H1 (cell line): ENCODE measurements around the gene HS1BP3. TPM values are rescaled to one million over a fixed set of nuclear protein-coding genes. Genes with fewer than 3 reads are reported as not detected.

Experiments
- CTCF ChIA-PET: fragments of 300-600 bp; sonication (Branson Sonifier 250); formaldehyde crosslinking; loops from one replicate; lab custom pipeline; 2021; ENCODE audit not compliant: partially characterized antibody; lab: Charles Lee
- POLR2A ChIA-PET: fragments of 300-600 bp; sonication (Branson Sonifier 250); formaldehyde crosslinking; loops from one replicate; lab custom pipeline; 2021; ENCODE audit warnings: inconsistent platforms; ENCODE audit not compliant: partially characterized antibody; lab: Charles Lee
- DNase-seq, 2 experiments: peaks; one replicate each; pipeline versions ENCODE4 v3.0.0 to v3.0.0-alpha.2; 2010 to 2022; ENCODE audit warnings: low spot score in 2 of 2, low read depth in 1 of 2, mixed read lengths in 1 of 2
- FAIRE-seq: peaks from 2 replicates; lab custom pipeline; 2011; peaks lifted over from hg19 to GRCh38; lab: Jason Lieb, UNC
- H2AFZ ChIP-seq: 2 replicates; pipeline ENCODE4 v1.8.1; 2012; ENCODE audit warnings: low read length, inconsistent platforms
- H2AK5ac ChIP-seq: 2 replicates; pipeline ENCODE4 v1.6.1; 2013; ENCODE audit warnings: low read depth, low read length
- H2BK120ac ChIP-seq: replicated peaks from 2 replicates; pipeline ENCODE3; 2013; ENCODE audit warnings: low read depth, low read length, inconsistent platforms
- H2BK12ac ChIP-seq: 2 replicates; pipeline ENCODE4 v1.6.1; 2013; ENCODE audit warnings: low read depth, low read length
- H2BK15ac ChIP-seq: 2 replicates; pipeline ENCODE4 v1.6.1; 2013; ENCODE audit warnings: low read length
- H2BK20ac ChIP-seq: 2 replicates; pipeline ENCODE4 v1.6.1; 2013; ENCODE audit warnings: low read length
- H2BK5ac ChIP-seq: 2 replicates; pipeline ENCODE4 v1.6.1; 2013; ENCODE audit warnings: low read depth, low read length
- H3K14ac ChIP-seq: 2 replicates; pipeline ENCODE4 v1.6.1; 2013; ENCODE audit warnings: inconsistent platforms; ENCODE audit not compliant: insufficient read length
- H3K18ac ChIP-seq: 2 replicates; pipeline ENCODE4 v1.6.1; 2013; ENCODE audit warnings: low read length; ENCODE audit errors: extremely low read depth
- H3K23ac ChIP-seq: 2 replicates; pipeline ENCODE4 v1.6.1; 2013; ENCODE audit warnings: inconsistent platforms; ENCODE audit not compliant: insufficient read length
- H3K23me2 ChIP-seq: 2 replicates; pipeline ENCODE4 v1.6.1; 2013; ENCODE audit warnings: low read depth, low read length
- H3K27ac ChIP-seq: 2 replicates; pipeline ENCODE4 v1.6.1; 2011; ENCODE audit warnings: low read depth, low read length, inconsistent platforms
- H3K27me3 ChIP-seq, 4 experiments: replicated peaks in 1 of 4; 1 replicate in 1 of 4; 2 replicates in 3 of 4; pipeline versions ENCODE4 v1.6.1 to v1.8.1; 2011 to 2013; ENCODE audit warnings: low read length in 3 of 4, mild to moderate bottlenecking in 3 of 4, inconsistent platforms in 2 of 4, mixed read lengths in 2 of 4, moderate library complexity in 1 of 4; ENCODE audit not compliant: control insufficient read depth in 3 of 4, insufficient read depth in 3 of 4; ENCODE audit errors: extremely low read depth in 1 of 4
- H3K36me3 ChIP-seq, 4 experiments: 2 replicates each; pipeline versions ENCODE4 v1.6.1 to v1.8.1; 2011 to 2013; ENCODE audit warnings: mild to moderate bottlenecking in 4 of 4, low read length in 3 of 4, moderate library complexity in 2 of 4, control low read depth in 1 of 4, inconsistent platforms in 1 of 4; ENCODE audit not compliant: insufficient read depth in 4 of 4, control insufficient read depth in 2 of 4
- H3K4ac ChIP-seq: replicated peaks from 2 replicates; pipeline ENCODE3; 2013; ENCODE audit warnings: low read length, low read depth, mixed read lengths, inconsistent platforms; ENCODE audit not compliant: insufficient read length
- H3K4me1 ChIP-seq, 4 experiments: replicated peaks in 1 of 4; 1 replicate in 1 of 4; 2 replicates in 3 of 4; pipeline versions ENCODE4 v1.6.1 to v1.8.1; 2011 to 2013; ENCODE audit warnings: low read length in 3 of 4, inconsistent platforms in 2 of 4, mixed read lengths in 1 of 4; ENCODE audit not compliant: insufficient read depth in 4 of 4, control insufficient read depth in 3 of 4
- H3K4me2 ChIP-seq, 2 experiments: 2 replicates each; pipeline versions ENCODE4 v1.6.1 to v1.8.1; 2011 to 2013; ENCODE audit warnings: low read depth in 2 of 2, low read length in 2 of 2, control low read depth in 1 of 2, inconsistent platforms in 1 of 2, mild to moderate bottlenecking in 1 of 2; ENCODE audit not compliant: insufficient read depth in 1 of 2
- H3K4me3 ChIP-seq, 4 experiments: fragments of 200-600, 300-600 bp in 1 of 4; sonication (generic), shearing (Covaris generic), sonication (Bioruptor Twin) in 1 of 4; 2 replicates each; pipeline versions ENCODE4 v1.5.1 to v1.8.1; 2011 to 2016; ENCODE audit warnings: low read length in 4 of 4, low read depth in 3 of 4, control low read depth in 2 of 4, inconsistent platforms in 2 of 4, mild to moderate bottlenecking in 2 of 4, mixed read lengths in 1 of 4, moderate library complexity in 1 of 4; ENCODE audit not compliant: insufficient read depth in 2 of 4; ENCODE audit errors: extremely low read depth in 1 of 4
- H3K56ac ChIP-seq: replicated peaks from 2 replicates; pipeline ENCODE3; 2013; ENCODE audit warnings: low read depth, mild to moderate bottlenecking, mixed read lengths, low read length, inconsistent platforms; ENCODE audit not compliant: insufficient read length
- H3K79me1 ChIP-seq: 2 replicates; pipeline ENCODE4 v1.6.1; 2013; ENCODE audit warnings: low read depth, low read length, control low read depth
- H3K79me2 ChIP-seq, 2 experiments: 2 replicates each; pipeline versions ENCODE4 v1.6.1 to v1.8.1; 2012 to 2013; ENCODE audit warnings: low read length in 2 of 2, mild to moderate bottlenecking in 2 of 2, inconsistent platforms in 1 of 2; ENCODE audit not compliant: insufficient read depth in 2 of 2, control insufficient read depth in 1 of 2
- H3K9ac ChIP-seq, 4 experiments: replicated peaks in 1 of 4; 1 replicate in 1 of 4; 2 replicates in 3 of 4; pipeline versions ENCODE4 v1.6.1 to v1.8.1; 2011 to 2013; ENCODE audit warnings: low read depth in 3 of 4, low read length in 3 of 4, control low read depth in 2 of 4, mild to moderate bottlenecking in 2 of 4, moderate library complexity in 2 of 4, inconsistent platforms in 1 of 4; ENCODE audit errors: extremely low read depth in 1 of 4
- H3K9me3 ChIP-seq, 2 experiments: 2 replicates each; pipeline versions ENCODE4 v1.6.1 to v1.8.1; 2012 to 2013; ENCODE audit warnings: mild to moderate bottlenecking in 2 of 2, moderate library complexity in 2 of 2, control low read depth in 1 of 2, inconsistent platforms in 1 of 2, low read depth in 1 of 2, low read length in 1 of 2, mixed read lengths in 1 of 2; ENCODE audit not compliant: insufficient read depth in 2 of 2
- H4K20me1 ChIP-seq, 2 experiments: replicated peaks in 1 of 2; 2 replicates each; pipeline versions ENCODE3 to v1.8.1; 2011 to 2013; ENCODE audit warnings: inconsistent platforms in 2 of 2, low read length in 2 of 2, mild to moderate bottlenecking in 1 of 2; ENCODE audit not compliant: insufficient read depth in 2 of 2, control insufficient read depth in 1 of 2
- H4K5ac ChIP-seq: 2 replicates; pipeline ENCODE4 v1.6.1; 2013; ENCODE audit warnings: low read length, low read depth, mixed read lengths, inconsistent platforms; ENCODE audit not compliant: insufficient read length
- H4K8ac ChIP-seq: 2 replicates; pipeline ENCODE4 v1.8.0; 2013; ENCODE audit warnings: mild to moderate bottlenecking, moderate library complexity, low read length, inconsistent platforms; ENCODE audit not compliant: insufficient read depth; ENCODE audit errors: extremely low read depth
- H4K91ac ChIP-seq: replicated peaks from 2 replicates; pipeline ENCODE3; 2013; ENCODE audit warnings: low read length, mixed read lengths, inconsistent platforms; ENCODE audit not compliant: insufficient read length
- BCL11A ChIP-seq, 2 experiments: IDR thresholded peaks; one replicate each; pipeline ENCODE4 v1.6.1; 2011; ENCODE audit warnings: low read depth in 2 of 2, low read length in 2 of 2, mild to moderate bottlenecking in 2 of 2
- CREB1 ChIP-seq: IDR thresholded peaks from 2 replicates; pipeline ENCODE4 v1.6.1; 2012; ENCODE audit warnings: inconsistent platforms
- EP300 ChIP-seq, 2 experiments: IDR thresholded peaks; 1 replicate in 1 of 2; 2 replicates in 1 of 2; pipeline ENCODE4 v1.6.1; 2011 to 2012; ENCODE audit warnings: low read depth in 2 of 2, low read length in 2 of 2, mild to moderate bottlenecking in 2 of 2, borderline replicate concordance in 1 of 2, inconsistent platforms in 1 of 2, moderate library complexity in 1 of 2
- JUND ChIP-seq: IDR thresholded peaks from 2 replicates; pipeline ENCODE4 v1.6.1; 2011; ENCODE audit warnings: mild to moderate bottlenecking, improper control_type of control experiment, low read length
- NANOG ChIP-seq: IDR thresholded peaks from 2 replicates; pipeline ENCODE4 v1.6.1; 2011; ENCODE audit warnings: low read length, low read depth, mild to moderate bottlenecking, inconsistent platforms; ENCODE audit not compliant: insufficient read depth, poor library complexity, severe bottlenecking
- POLR2A ChIP-seq, 2 experiments: IDR thresholded peaks; 1 replicate in 1 of 2; 2 replicates in 1 of 2; pipeline ENCODE4 v1.6.1; 2011; ENCODE audit warnings: low read depth in 2 of 2, low read length in 2 of 2, mild to moderate bottlenecking in 2 of 2; ENCODE audit errors: control extremely low read depth in 1 of 2
- POLR2AphosphoS5 ChIP-seq: IDR thresholded peaks from 2 replicates; pipeline ENCODE4 v1.6.1; 2011; ENCODE audit warnings: low read depth, low read length
- POU5F1 ChIP-seq: IDR thresholded peaks from 2 replicates; pipeline ENCODE4 v1.6.1; 2011; ENCODE audit warnings: low read depth, mild to moderate bottlenecking, low read length, moderate library complexity
- RFX5 ChIP-seq: IDR thresholded peaks from 2 replicates; pipeline ENCODE4 v1.6.1; 2011; ENCODE audit warnings: low read depth, low read length, improper control_type of control experiment, borderline replicate concordance
- SP4 ChIP-seq: IDR thresholded peaks from 2 replicates; pipeline ENCODE4 v1.6.1; 2012; ENCODE audit warnings: low read length, inconsistent platforms
- TAF1 ChIP-seq: IDR thresholded peaks from 2 replicates; pipeline ENCODE4 v1.6.1; 2011; ENCODE audit warnings: mild to moderate bottlenecking, low read depth, low read length
- ZNF274 ChIP-seq: IDR thresholded peaks from 2 replicates; pipeline ENCODE4 v1.7.0; 2012; ENCODE audit warnings: low read length, borderline replicate concordance; ENCODE audit errors: extremely low read depth
- WGBS, 2 experiments: shearing (Covaris generic) in 1 of 2; methylation state at CpG; one replicate each; pipeline versions ENCODE4 v1.1.6 to v1.1.7; 2013 to 2015; ENCODE audit warnings: low lambda C conversion rate in 2 of 2, mixed read lengths in 2 of 2, inconsistent platforms in 1 of 2, low coverage in 1 of 2, missing lambda C conversion rate in 1 of 2; ENCODE audit not compliant: insufficient replicate concordance in 2 of 2, insufficient coverage in 1 of 2, insufficient read length in 1 of 2; ENCODE audit errors: extremely low coverage in 1 of 2, missing lambda C conversion rate in 1 of 2; 5-methylcytosine and 5-hydroxymethylcytosine counted together
- polyA plus RNA-seq, 7 experiments: library from polyadenylated mRNA; depleted of rRNA in 3 of 7; stranded (reverse) in 5 of 7; unstranded in 2 of 7; fragments of >200 nt in 5 of 7; fragments of 200-250 nt in 2 of 7; gene quantifications; 1 replicate in 5 of 7; 2 replicates in 1 of 7; 4 replicates in 1 of 7; pipeline versions ENCODE4 v1.2.1 to v1.2.3, GENCODE V29; 2011 to 2013; ENCODE audit warnings: missing spikeins in 2 of 7, mixed read lengths in 2 of 7
- total RNA-seq: library from RNA; stranded (reverse); fragmentation: NEBNext Ultra II Directional; extraction: Animal tissue kit (Norgen Biotek cat#: 25700); gene quantifications from 2 replicates; pipeline ENCODE4 v1.2.1, GENCODE V29; 2021

HS1BP3 gene
- total and polyA plus RNA-seq, 2 of the 8 experiments (the other 6 are each of a cell fraction or from before 2014, with no cell fraction given): 11.1 to 11.3 TPM

- Histone ChIP-seq H3K9ac (no peak overlapping the region), H3K18ac (no peak overlapping the region), H4K8ac (no peak overlapping the region), H3K4ac (no peak overlapping the region), H2AK5ac (no peak overlapping the region), H3K27ac (no peak overlapping the region), H3K23me2 (no peaks in the 10 kb centered on the region), H4K20me1 (peaks cover 0 to under 1% of the 10 kb centered on the region in 2 experiments), H3K4me2 (no peak overlapping the region), H3K9me3 (no peaks in the 10 kb centered on the region), H3K23ac (no peak overlapping the region), H3K27me3 (no peaks in the 10 kb centered on the region), H2AFZ (no peak overlapping the region), H2BK12ac (no peak overlapping the region), H3K14ac (no peak overlapping the region), H3K79me2 (no peaks in the 10 kb centered on the region), H3K4me1 (peaks cover 0 to 10% (median 3%) of the 10 kb centered on the region in 4 experiments; a peak in 4 of 7 replicates), H2BK5ac (no peak overlapping the region), H3K56ac (no peak overlapping the region), H2BK120ac (no peak overlapping the region), H2BK20ac (no peak overlapping the region), H3K36me3 (peaks cover 0 to 2% (median 0%) of the 10 kb centered on the region in 4 experiments; a peak in 1 of 8 replicates), H4K91ac (no peak overlapping the region), H3K4me3 (no peak overlapping the region), H4K5ac (no peak overlapping the region), H3K79me1 (no peaks in the 10 kb centered on the region), H2BK15ac (no peak overlapping the region)
- TF ChIP-seq NANOG (no peak), POLR2AphosphoS5 (no peak), SP4 (no peak), POU5F1 (no peak), POLR2A (IDR thresholded peaks at IDR 0.05; ENCODE audit: control extremely low read depth in 1 of 2, low read depth in 2 of 2, low read length in 2 of 2) (no peak), CREB1 (no peak), ZNF274 (no peak), TAF1 (no peak), EP300 (IDR thresholded peaks at IDR 0.05; ENCODE audit: borderline replicate concordance in 1 of 2, low read depth in 2 of 2, low read length in 2 of 2) (no peak), RFX5 (no peak), BCL11A (IDR thresholded peaks at IDR 0.05; ENCODE audit: low read depth in 2 of 2, low read length in 2 of 2) (no peak), JUND (no peak)
- DNase-seq: no peak
- 86% methylated on average over 8 of the region's 8 CpGs; no CpG with 5 or more reads in 1 of the 2 experiments for WGBS, 2 experiments
- no peak for FAIRE-seq
- POLR2A ChIA-PET: interaction anchor here (0.8 kb wide), 1 partner anchor 174 kb away, joined by 3 read pairs; the partner anchor contains the start of gene RHOB
- CTCF ChIA-PET: interaction anchor here (0.8 to 6.3 kb wide), 5 partner anchors 11 to 190 kb away, joined by 3 to 37 read pairs (median 6); no protein-coding TSS in a partner anchor
These were observed 30.6 kb downstream of the HS1BP3 start for GRCh38 chr2:20620271-20620681.
